Keratinocyte (primary cell): ENCODE results near the gene TMEM129.

ENCODE experiments used
- EZH2 ChIP-seq: IDR thresholded peaks from one replicate; pipeline ENCODE4 v1.6.1; 2012; ENCODE audit warnings: inconsistent platforms, mild to moderate bottlenecking, low read length, moderate library complexity
- TF ChIP-seq, protein P1 (sequence below), 3 experiments: IDR thresholded peaks in 1 of 3; conservative IDR thresholded peaks in 1 of 3; optimal IDR thresholded peaks in 1 of 3; 2 replicates in 2 of 3; 3 replicates in 1 of 3; pipeline versions ENCODE3 to v1.5.1; 2011; ENCODE audit warnings: low read length in 3 of 3, mild to moderate bottlenecking in 3 of 3, moderate library complexity in 2 of 3, control low read depth in 1 of 3, inconsistent platforms in 1 of 3; ENCODE audit not compliant: insufficient read depth in 2 of 3; ENCODE audit errors: extremely low read depth in 1 of 3

DNA sequence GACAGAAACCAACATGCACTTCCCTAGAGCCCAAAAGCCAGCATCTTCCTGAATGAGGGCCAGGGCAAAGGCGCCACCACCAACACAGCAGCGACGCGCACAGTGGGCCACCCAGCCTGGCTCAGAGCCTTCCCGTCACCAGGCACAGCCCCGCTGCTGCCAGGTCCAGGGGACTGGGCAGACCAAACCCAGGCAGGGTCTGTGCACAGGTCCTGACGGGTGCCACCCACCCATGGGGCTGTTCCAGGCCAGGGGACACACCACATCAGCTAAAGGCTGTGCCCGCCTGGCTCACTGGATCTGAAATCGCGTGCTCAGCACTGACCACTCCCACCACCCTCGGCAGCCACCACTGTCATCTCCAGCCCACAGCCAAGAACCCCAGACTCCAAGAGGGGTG is 50.8 kb downstream of the TMEM129 start:
- TF ChIP-seq, protein P1, sequence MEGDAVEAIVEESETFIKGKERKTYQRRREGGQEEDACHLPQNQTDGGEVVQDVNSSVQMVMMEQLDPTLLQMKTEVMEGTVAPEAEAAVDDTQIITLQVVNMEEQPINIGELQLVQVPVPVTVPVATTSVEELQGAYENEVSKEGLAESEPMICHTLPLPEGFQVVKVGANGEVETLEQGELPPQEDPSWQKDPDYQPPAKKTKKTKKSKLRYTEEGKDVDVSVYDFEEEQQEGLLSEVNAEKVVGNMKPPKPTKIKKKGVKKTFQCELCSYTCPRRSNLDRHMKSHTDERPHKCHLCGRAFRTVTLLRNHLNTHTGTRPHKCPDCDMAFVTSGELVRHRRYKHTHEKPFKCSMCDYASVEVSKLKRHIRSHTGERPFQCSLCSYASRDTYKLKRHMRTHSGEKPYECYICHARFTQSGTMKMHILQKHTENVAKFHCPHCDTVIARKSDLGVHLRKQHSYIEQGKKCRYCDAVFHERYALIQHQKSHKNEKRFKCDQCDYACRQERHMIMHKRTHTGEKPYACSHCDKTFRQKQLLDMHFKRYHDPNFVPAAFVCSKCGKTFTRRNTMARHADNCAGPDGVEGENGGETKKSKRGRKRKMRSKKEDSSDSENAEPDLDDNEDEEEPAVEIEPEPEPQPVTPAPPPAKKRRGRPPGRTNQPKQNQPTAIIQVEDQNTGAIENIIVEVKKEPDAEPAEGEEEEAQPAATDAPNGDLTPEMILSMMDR (optimal IDR thresholded peaks at IDR 0.05 in 1 of 3, IDR thresholded peaks at IDR 0.05 in 1 of 3, conservative IDR thresholded peaks at IDR 0.05 in 1 of 3; ENCODE audit: extremely low read depth in 1 of 3, insufficient read depth in 2 of 3, low read length in 3 of 3) = no peak
- TF ChIP-seq EZH2 = no peak
